GM21619 (cell line): ENCODE data around the gene EXOC4.
"Not testable (repeated sequence)": the region's sequence is repeated elsewhere in the genome, so short reads cannot be mapped to it uniquely, and the experiment has no call there.

Experiments
- ATAC-seq: cut with Tn5 transposase; IDR thresholded peaks from one replicate; pipeline ENCODE4 v1.9.1; 2021; ENCODE audit not compliant: unreplicated experiment

Gene EXOC4

DNA sequence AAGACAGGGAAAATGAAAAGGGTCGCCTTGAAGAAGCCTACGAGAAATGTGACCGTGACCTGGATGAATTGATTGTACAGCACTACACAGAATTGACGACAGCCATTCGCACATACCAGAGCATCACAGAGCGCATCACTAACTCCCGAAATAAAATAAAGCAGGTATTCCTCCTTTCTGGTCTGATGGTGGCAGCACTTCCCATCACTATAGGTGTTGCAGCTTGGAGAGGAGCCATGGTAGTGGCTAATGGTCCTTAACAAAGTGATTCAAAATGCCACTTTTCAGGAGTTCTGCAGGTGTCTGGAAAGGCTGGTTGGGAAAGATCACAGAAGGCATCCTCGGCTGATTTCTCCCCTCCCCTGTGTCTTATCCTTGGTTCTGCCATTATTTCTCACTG is 22.1 kb downstream of the EXOC4 start:
- ATAC-seq, result no peak

- ATAC-seq, result no peak
Measured at GRCh38 chr7:133275446-133276095, 22.7 kb downstream of the EXOC4 start.

DNA sequence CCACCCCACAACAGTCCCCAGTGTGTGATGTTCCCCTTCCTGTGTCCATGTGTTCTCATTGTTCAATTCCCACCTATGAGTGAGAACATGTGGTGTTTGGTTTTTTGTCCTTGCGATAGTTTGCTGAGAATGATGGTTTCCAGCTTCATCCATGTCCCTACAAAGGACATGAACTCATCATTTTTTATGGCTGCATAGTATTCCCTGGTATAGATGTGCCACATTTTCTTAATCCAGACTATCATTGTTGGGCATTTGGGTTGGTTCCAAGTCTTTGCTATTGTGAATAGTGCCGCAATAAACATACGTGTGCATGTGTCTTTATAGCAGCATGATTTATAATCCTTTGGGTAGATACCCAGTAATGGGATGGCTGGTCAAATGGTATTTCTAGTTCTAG is 26.1 kb downstream of the EXOC4 start:
- ATAC-seq, result not testable (repeated sequence)

- ATAC-seq, result no peak
Measured at GRCh38 chr7:133282094-133282493, 29.2 kb downstream of the EXOC4 start.

- ATAC-seq, result no peak
Measured at GRCh38 chr7:133284092-133284491, 31.2 kb downstream of the EXOC4 start.

DNA sequence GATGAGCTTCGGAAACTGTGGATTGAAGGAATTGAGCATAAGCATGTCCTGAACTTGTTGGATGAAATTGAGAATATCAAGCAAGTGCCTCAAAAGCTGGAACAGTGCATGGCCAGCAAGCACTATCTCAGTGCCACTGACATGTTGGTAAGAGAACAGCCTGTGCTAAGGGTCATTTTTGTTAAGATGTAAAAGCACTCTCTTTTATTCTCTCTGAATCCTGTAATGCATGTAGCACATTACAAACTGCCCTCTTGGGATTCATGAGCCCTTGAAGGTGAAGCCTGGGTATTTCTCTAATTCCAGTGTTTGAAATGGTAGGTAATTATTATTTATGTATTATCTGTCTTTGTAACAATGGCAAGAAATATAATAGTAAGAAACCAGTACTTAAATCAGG is 36.1 kb downstream of the EXOC4 start:
- no peak for ATAC-seq

DNA sequence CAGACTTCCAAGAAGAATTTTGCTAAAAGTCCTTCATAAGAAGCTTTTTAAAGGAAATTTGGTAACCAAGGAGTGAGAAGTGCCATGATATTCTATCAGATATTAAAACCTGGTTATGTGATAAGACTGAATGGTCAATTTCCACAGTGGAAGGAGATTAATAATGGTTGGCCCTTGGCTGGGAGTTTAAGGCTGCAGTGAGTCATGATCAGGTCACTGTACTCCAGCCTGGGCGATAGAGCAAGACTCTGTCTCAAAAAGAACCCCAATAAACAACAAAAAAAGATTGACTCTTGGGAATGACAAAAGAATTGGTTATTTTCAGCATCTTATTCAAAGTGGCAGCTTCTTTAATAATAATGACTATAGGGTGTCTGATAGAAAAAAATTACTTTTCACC is 37.2 kb downstream of the EXOC4 start:
- ATAC-seq, result no peak

DNA sequence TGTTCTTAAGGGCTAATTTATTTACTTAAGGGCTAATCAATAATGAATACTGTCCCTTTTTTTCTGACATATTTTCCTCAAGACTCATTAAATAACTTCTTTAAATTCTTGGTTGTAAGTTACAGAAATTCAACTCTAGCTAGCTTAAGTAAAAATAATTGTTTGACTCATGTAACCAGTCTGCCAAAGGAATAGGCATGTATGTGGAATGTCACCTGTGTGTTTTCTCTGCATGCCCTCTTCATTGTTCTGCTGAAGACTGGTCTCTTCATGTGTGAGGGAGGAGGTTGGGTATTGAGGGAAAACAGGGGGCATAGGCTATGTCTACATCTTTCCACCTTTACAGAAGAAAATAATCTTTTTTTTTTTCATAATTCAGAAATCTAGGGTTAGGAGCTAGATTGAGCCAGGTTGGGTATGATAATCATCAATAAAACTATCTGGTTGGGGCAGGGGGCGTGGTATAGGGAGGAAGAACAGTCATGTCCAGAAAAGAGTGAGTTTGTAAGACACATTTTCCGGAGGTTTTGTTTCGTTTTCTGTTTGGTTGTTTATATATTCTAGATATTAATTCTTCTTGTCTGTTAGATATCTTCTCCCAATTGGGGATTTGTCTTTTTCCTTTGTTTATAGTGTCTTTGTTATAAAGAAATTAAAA is 37.9 kb downstream of the EXOC4 start:
- ATAC-seq, result no peak

DNA sequence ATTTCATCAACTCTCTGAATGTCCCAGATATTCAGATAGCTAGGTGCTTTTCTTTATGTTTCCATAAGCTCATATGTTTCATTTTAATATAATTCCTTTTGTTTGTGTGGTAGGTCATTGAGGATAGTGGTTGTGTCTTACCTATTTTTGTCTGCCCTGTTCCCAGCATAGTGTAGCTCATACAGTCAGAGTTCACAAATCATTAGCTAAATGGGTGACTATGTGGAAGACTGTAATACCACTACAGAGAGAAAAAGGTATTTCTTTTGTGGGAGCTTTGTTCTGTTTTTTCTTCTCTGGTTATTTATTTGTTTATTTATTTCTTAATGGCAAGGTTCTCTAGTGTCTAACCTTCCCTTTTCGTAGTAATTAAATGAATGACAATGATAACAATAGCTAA is 39.8 kb downstream of the EXOC4 start:
- no peak for ATAC-seq

- no peak for ATAC-seq
Measured at GRCh38 chr7:133293384-133294160, 40.7 kb downstream of the EXOC4 start.

DNA sequence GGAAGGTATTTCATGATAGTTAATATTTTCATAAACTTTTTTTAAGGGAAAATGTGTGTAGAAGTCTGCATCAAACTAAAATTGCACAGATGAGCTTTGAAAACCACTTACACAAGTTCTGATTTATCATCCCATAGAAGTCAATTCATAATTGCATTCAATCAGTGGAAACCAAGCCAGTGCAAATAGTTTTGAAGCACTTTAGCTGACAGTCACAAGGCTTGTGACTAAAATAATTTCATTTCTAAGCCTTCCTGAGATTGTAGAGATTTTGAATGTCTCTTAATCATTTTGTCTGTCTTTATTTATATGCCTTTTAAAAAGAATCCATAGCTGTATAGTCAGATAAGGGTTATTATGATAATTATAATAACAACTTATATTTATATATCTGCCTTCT is 41.4 kb downstream of the EXOC4 start:
- no peak for ATAC-seq

GRCh38 chr7:133295484-133295883 is 42.6 kb downstream of the EXOC4 start:
- ATAC-seq, result no peak

DNA sequence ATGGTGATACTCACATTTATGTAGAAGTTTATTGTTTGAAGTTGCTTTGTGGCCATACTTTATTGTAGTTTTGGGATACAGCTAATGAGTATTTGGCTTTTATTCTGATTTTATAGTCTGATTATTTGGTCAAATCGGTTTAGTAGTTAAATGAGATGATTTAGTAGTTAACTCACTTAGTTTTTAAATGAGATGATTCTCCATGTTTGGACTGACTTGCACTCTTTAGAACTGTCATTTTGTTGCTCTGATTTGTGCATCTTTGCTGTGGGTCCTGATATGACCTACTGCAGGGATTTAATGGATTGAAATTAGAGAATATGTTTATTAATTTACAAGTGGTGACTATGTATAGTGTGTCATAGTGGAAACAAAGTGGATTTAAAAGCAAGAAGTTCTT is 44.2 kb downstream of the EXOC4 start:
- ATAC-seq, result no peak

DNA sequence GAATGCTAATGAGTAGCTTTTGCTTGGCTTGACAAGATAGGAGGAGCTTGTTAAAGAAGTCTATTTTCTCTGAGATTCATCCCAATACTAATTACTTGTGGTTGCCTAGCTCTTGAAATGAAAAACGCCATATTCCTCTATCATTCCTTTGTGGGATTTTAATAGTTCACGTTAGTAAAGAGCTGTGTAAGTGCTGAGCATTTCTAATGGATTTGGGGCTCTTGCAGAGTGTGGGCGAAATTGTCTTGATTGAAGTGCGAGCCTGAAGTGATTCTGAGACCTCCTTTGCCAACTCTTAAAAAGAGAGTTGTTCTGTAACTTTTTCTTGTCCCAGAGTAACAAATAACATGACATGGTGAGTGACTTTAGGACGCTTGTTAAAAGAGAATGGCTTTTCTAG is 45.2 kb downstream of the EXOC4 start:
- ATAC-seq, result no peak

- ATAC-seq, result no peak
Measured at GRCh38 chr7:133299676-133300075, 46.8 kb downstream of the EXOC4 start.

DNA sequence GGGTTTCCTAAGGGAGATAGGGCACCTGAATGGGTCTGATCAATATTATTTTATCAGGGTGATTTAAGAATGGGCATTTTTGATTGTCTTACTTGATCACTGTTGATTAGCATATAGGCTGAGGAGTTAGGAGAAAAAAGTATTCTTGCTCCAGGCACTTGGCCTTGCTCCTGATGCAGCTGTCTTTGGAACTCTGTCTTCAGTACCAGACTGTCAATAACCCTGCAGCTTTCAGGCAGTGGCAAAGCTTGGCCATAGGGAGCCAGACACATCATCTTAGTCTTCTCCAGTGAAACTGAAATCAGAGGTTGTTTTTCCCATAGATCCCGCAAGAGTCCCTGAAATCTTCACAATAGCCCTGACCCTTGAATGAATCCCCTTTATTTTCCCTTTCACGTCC is 47.2 kb downstream of the EXOC4 start:
- ATAC-seq, result no peak

DNA sequence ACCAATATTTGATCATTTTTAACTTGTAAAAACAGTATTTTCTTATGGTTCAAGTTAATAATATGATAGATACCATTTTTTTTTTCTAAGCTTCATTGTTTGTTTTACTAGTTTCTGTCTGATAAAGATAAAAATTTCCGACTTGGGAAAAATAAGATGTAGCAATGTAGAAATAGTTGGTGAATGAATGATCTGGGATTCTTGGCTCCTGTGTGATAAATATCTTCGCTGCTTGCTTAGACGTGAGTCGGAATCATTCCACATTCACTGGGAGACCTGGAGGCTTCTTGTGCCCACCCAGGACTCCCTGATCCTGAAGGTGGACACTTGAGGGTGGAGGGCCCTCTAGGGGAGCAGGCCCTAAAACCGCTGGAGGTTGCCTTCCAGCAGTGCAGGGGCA is 47.9 kb downstream of the EXOC4 start:
- no peak for ATAC-seq

- ATAC-seq, result no peak
Measured at GRCh38 chr7:133301444-133301843, 48.6 kb downstream of the EXOC4 start.

GRCh38 chr7:133303372-133303771 is 50.5 kb downstream of the EXOC4 start:
- ATAC-seq, result no peak

DNA sequence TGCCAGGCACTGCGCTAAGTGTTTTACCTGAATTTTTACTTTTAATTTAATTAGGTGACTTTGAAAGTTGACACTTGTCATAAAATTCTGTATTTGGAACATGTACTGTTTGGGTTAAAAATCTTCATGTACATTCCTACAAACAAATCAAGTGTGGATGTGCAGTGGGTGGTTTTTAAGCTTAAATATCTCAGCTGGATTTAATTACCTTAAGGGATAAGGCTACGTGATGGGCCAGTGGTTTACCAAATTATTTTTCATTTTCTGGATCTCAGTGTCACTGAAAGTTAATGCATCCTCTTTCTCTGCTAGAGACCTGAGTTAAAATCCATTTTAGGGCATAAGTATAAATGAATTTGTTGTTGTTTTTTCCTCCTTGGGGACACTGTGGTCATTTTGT is 51.1 kb downstream of the EXOC4 start:
- no peak for ATAC-seq

GRCh38 chr7:133309333-133309732 is 56.5 kb downstream of the EXOC4 start:
- ATAC-seq, result no peak

GRCh38 chr7:133310232-133310862 is 57.5 kb downstream of the EXOC4 start:
- no peak for ATAC-seq
